NCI-H146 treated with DMSO at 0.1 percent for 48 hours (cell line): Measurements from ENCODE around the gene PHF5A.

ENCODE experiments used
- DNase-seq: peaks from one replicate; lab custom pipeline; 2025; ENCODE audit not compliant: unreplicated experiment; lab: John Stamatoyannopoulos, UW

The PHF5A gene

GRCh38 chr22:41417622-41418390 is 50.7 kb downstream of the PHF5A start:
- DNase-seq, result no peak

- DNase-seq, result no peak
These were observed 52.9 kb downstream of the PHF5A start for GRCh38 chr22:41415554-41415953.

GRCh38 chr22:41411021-41411851 is 57.3 kb downstream of the PHF5A start:
- no peak for DNase-seq

GRCh38 chr22:41410311-41410751 is 58.2 kb downstream of the PHF5A start:
- DNase-seq, result no peak
